H54 (cell line): ENCODE measurements around the gene CRB1.
"Not testable (repeated sequence)": the region's sequence is repeated elsewhere in the genome, so short reads cannot be mapped to it uniquely, and the experiment has no call there.

Experiments
- DNase-seq: peaks from one replicate; pipeline ENCODE4 v3.0.0; 2011; ENCODE audit warnings: low spot score, mixed read lengths; ENCODE audit not compliant: insufficient read length
- FAIRE-seq: peaks from 3 replicates; lab custom pipeline; 2011; peaks lifted over from hg19 to GRCh38; lab: Jason Lieb, UNC
- POLR2A ChIP-seq: IDR thresholded peaks from 2 replicates; pipeline ENCODE4 v1.6.1; 2011; ENCODE audit warnings: low read depth, mild to moderate bottlenecking, low read length

The CRB1 gene

GRCh38 chr1:197480446-197480845 is 212.4 kb downstream of the CRB1 start:
- DNase-seq: no peak
- FAIRE-seq: no peak
- no peak for TF ChIP-seq POLR2A

DNA sequence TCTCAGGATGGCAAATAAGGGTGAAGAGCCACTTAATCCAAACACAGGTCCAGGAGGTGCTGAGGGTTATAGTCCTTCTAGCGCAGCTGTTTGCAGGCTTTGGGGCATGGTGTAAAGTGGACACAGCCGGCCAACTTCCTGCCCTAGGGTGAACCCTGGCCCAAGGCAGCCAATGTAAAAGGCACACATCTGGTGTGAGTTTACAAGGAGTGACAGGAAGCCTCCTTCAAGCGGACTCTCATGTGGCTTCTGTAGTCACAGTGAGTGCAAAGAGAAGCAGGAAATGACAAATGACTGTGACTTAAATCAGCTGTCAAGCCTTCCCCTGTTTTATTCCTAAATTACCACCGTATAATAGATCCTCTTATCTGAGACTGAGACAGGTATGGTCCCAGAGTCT is 213.0 kb downstream of the CRB1 start:
- no peak for DNase-seq
- no peak for TF ChIP-seq POLR2A
- no peak for FAIRE-seq

DNA sequence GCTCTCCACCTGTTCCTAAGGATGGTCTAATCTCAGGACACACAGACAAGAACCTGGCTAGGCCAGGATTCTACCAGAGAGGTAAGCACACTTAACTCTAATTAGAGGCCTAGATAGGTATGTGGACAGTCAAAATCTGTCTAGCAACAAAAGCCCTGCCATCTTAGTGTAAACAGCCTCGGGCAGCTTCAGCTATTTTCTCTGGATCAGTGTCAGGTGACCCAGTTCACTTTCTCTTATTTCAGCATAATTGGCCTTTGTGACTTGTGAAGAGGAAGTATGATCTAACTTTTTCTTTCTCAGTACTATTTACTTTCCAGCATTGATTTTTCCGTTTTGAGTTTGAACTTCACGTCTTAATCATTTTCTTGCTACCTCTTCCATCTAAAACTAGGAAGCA is 217.7 kb downstream of the CRB1 start:
- FAIRE-seq (no peak), DNase-seq (no peak)
- no peak for TF ChIP-seq POLR2A

DNA sequence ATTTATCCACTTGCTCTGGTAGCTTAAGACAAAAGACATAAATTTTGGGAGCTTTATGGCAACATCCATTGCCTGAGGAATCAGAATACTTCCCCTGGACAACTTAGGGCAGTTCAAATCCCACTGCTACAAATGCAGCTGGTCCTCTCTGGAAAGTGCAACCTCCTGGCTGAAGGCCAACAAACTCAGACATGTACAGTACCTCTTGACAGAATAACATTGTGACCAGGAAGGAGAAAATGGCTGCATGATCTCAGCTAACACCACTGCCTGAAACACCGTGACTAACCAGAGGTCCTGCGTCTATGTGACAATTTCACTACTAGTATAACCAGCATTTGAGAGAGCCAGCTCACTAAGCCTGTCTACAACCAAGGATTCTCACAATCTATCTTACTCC is 218.9 kb downstream of the CRB1 start:
- no peak for TF ChIP-seq POLR2A
- FAIRE-seq: no peak
- no peak for DNase-seq

DNA sequence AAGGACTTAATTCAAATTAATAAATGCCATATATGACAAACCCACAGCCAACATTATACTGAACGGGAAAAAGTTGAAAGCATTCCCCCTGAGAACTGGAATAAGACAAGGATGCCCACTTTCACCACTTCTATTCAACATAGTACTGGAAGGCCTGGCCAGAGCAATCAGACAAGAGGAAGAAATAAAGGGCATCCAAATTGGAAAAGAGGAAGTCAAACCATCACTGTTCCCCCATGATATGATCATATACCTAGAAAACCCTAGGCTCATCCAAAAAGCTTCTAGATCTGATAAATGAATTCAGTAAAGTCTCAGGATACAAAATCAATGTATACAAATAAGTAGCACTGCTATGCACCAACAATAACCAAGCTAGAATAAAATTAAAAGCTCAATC is 223.5 kb downstream of the CRB1 start:
- not testable (repeated sequence) for DNase-seq, FAIRE-seq

- no peak for DNase-seq
- no peak for FAIRE-seq
- no peak for TF ChIP-seq POLR2A
These were observed 228.7 kb downstream of the CRB1 start for GRCh38 chr1:197496722-197497121.

DNA sequence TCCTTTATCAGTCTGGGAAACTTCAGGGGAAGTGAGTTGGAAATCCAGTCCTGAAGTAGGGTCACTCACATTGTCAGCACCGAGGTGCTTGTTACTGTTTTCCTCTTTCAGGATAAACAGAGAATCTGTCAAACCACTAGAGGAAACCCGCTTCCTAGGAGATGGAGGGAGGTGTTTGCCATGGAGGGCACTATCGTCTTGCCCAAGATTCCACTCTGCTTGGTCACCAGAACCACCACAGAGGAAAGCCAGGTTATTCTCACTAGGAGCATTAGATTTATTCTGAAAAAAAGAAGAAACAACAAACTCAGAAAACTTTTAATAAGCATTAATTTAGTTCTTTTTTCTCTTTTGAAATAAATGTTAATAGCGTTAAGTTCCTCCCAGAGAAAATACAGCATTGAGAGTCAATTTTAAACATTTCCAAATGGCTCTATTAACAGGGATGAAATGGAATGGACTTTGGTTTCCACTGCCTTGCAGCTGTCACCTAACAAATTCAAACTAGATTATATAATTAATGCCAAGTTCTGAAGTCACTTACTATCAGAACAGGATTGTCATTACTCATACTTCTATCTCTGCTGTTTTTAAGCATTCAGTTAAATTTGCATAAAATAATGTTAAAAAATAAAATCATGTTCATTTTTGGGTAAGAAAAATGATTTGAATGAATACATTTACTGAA is 242.8 kb downstream of the CRB1 start:
- DNase-seq (no peak), FAIRE-seq (no peak)
- TF ChIP-seq POLR2A: no peak

GRCh38 chr1:197515421-197515820 is 247.4 kb downstream of the CRB1 start:
- FAIRE-seq (no peak), DNase-seq (no peak)
- TF ChIP-seq POLR2A: no peak

- FAIRE-seq (no peak), DNase-seq (no peak)
- no peak for TF ChIP-seq POLR2A
These were observed 251.8 kb downstream of the CRB1 start for GRCh38 chr1:197519741-197520334.

DNA sequence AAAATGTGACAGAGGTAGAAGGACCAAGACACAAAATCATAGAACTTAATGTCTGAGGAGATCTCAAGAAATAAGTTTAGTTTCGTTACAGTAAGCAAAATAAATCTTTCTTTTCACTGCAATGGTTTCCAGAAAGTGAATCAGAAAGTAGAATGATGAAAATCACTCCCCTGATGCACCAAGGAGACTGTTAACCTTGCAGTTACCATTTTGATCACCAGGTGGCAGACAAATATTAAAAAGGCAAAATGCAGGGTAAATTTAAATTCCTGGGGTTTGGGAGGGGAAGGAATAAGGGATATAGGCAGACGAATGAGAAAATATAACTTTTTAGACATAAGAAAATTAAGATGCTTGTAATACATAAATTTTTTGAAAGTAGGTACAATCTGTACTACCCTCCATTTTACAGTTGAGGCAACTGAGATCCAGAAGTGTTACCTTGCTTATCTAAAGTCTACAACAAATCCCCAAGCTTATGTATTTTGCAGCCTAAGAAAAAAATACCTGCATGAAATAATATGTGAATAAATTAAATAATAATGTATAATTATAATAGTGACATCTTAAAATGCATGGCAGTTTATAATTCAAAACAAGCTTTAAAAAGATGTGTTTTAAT is 253.2 kb downstream of the CRB1 start:
- DNase-seq (peak; percentile 1), FAIRE-seq (peak; percentile 91)
- no peak for TF ChIP-seq POLR2A

DNA sequence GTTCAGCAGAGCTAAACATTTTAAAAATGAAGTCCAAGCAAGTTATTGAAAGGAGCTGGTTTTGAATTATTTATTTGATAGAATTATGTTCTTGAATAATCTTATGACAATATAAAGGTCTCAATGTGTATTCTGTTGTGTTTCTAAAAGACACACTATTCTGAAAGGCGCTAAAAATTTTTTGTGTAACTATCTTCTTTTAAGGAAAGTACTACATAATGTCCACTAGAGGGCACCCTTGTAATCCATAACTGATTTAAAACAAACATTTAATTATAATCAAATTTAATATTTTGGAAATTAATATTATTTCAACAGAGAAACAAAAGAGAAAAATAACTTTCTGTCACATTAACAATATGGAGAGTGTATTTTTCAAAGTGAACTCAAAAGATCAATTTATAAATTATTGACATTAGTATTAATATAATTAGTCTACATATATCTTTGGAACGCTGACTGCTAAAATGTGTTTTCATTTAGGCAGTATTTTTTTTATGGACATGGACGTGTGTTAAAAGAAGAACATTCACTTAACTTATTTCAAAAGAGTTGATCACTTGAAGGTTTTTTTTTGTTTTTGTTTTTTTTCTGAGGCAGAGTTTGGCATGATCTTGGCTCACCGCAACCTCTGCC is 258.8 kb downstream of the CRB1 start:
- no peak for TF ChIP-seq POLR2A
- no peak for FAIRE-seq
- no peak for DNase-seq
